ENCODE data around the gene COL21A1.

The COL21A1 gene

DNA sequence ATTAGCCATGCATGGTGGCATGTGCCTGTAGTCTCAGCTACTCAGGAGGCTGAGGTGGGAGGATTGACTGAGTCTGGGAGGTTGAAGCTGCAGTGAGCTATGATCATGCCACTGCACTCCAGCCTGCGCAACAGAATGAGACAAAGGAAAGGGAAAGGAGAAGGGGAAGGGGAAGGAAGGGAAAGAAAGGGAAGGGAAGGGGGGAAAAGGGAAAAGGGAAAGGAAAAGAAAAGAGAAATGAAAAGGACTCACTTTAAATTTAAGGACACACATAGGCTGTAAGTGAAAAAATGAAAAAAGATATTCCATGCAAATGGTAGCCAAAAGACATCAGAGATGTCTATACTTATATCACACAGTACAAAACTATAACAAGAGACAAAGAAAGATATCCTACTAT lies 74.2 kb downstream of the COL21A1 start:
- TF ChIP-seq, protein P1, sequence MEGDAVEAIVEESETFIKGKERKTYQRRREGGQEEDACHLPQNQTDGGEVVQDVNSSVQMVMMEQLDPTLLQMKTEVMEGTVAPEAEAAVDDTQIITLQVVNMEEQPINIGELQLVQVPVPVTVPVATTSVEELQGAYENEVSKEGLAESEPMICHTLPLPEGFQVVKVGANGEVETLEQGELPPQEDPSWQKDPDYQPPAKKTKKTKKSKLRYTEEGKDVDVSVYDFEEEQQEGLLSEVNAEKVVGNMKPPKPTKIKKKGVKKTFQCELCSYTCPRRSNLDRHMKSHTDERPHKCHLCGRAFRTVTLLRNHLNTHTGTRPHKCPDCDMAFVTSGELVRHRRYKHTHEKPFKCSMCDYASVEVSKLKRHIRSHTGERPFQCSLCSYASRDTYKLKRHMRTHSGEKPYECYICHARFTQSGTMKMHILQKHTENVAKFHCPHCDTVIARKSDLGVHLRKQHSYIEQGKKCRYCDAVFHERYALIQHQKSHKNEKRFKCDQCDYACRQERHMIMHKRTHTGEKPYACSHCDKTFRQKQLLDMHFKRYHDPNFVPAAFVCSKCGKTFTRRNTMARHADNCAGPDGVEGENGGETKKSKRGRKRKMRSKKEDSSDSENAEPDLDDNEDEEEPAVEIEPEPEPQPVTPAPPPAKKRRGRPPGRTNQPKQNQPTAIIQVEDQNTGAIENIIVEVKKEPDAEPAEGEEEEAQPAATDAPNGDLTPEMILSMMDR (IDR thresholded peaks at IDR 0.05; ENCODE audit: low read depth, low read length, missing control alignments), result no peak
- no peak for DNase-seq (ENCODE audit: low read depth)
- in situ Hi-C loops (cut with HindIII; ENCODE audit: low sequenced_read_pairs), result no loop called here

DNA sequence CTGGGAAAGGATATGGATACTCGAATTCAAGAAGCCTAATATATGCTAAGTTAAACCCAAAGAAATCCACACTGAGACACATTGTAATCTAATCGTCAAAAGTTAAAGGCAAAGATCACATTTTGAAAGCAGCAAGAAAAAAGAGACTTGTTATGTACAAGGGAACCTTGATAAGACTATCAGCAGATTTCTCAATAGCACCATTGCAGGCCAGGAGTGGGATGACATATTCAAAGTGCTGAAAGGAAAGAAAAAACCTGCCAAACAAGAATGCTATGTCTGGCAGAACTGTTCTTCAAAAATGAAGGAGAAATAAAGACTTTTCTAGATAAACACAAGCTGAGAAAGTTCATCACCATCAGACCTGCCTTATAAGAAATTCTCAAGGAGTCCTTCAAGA lies 75.2 kb downstream of the COL21A1 start:
- no peak for DNase-seq (ENCODE audit: low read depth)
- in situ Hi-C loops (cut with HindIII; ENCODE audit: low sequenced_read_pairs), result no loop called here
- TF ChIP-seq, protein P1 (IDR thresholded peaks at IDR 0.05; ENCODE audit: low read depth, low read length, missing control alignments), result no peak
- H3K4me3 ChIP-seq (ENCODE audit: low read depth, low read length), result no peak overlapping the region

More for the DNA sequence above, 74.2 kb downstream of the COL21A1 start:
- H3K4me3 ChIP-seq (ENCODE audit: low read depth, low read length), result no peak overlapping the region

DNA sequence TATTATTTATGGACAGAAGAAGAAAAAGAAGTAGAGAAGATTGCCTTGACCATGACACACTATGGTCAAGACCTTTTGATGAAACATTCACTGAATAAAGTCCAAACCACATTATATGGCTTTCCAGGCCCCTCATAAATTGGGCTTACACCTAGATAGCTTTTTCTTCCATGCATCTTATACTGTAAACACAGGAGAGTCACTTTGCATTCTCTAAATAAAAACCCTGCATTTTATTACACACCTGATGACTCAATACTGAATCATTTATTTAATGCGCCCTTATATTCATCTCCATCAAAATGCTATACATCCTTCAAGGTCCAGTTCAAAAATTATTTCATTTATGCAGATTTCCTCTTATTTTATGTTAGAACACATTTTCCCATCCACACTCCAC lies 78.0 kb downstream of the COL21A1 start:
- TF ChIP-seq, protein P1 (IDR thresholded peaks at IDR 0.05; ENCODE audit: low read depth, low read length, missing control alignments), result no peak
- DNase-seq (ENCODE audit: low read depth), result no peak
- in situ Hi-C loops (cut with HindIII; ENCODE audit: low sequenced_read_pairs), result no loop called here

DNA sequence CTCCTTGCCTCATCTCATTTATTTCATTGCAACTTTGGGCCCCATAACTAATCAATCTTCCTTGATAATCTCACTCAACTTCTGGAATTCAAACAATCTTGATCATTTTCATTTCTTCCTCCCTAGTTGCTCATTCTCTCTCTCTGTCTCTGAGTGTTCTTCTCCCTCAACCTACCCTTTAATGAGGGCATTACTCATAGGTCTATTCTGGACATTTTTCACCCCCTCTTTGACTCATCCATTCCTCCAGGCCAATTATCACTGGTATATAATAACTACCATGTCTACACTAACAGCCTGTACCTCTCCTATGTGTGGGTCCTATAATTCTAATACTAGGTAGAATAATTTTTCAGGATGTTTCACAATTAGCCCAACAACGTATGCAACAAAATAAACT lies 78.8 kb downstream of the COL21A1 start:
- DNase-seq (ENCODE audit: low read depth), result no peak
- in situ Hi-C loops (cut with HindIII; ENCODE audit: low sequenced_read_pairs), result no loop called here
- no peak overlapping the region for H3K4me3 ChIP-seq (ENCODE audit: low read depth, low read length)
- TF ChIP-seq, protein P1 (IDR thresholded peaks at IDR 0.05; ENCODE audit: low read depth, low read length, missing control alignments), result no peak

More for the DNA sequence above, 78.0 kb downstream of the COL21A1 start:
- no peak overlapping the region for H3K4me3 ChIP-seq (ENCODE audit: low read depth, low read length)

DNA sequence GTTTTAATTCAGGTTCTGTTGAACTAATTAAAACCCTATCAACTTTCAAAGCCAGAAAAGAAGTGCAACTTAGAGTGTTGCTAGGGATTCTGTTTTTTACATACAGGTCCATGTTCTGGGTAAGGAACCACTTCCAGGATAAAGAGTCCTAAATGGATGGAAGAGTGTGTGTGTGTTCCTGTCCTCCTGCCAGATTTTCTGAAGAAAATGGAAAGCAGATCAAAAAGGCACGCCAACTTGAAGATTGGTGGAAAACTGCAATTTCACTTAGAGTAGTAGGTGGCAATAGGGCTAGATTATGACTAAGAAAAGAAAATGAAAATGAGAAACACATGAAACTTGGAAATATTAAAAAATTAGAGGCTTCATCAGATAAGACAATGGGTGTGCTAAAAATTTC lies 85.3 kb downstream of the COL21A1 start:
- TF ChIP-seq, protein P1 (IDR thresholded peaks at IDR 0.05; ENCODE audit: low read depth, low read length, missing control alignments), result no peak
- in situ Hi-C loops (cut with HindIII; ENCODE audit: low sequenced_read_pairs), result no loop called here
- H3K4me3 ChIP-seq (ENCODE audit: low read depth, low read length), result no peak overlapping the region
- no peak for DNase-seq (ENCODE audit: low read depth)

DNA sequence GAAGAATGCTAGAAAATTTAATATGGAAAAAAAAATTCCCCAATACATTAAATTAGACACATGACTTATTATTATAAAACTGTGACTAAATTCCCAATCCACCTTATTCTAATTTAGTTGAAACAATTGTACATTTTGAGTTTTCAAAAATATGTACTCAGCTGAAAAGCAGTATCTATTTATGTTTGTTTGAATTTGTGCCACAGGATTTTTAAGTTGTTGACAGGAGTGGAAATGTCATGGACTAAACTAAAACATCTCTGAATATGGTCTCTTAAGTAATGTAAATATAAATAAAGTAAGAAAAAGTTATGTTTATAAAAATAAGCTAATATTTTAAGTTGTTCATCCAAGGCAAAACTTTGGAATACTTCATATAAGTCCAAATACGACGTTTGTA lies 86.9 kb downstream of the COL21A1 start:
- DNase-seq (ENCODE audit: low read depth), result no peak
- TF ChIP-seq, protein P1 (IDR thresholded peaks at IDR 0.05; ENCODE audit: low read depth, low read length, missing control alignments), result no peak
- no peak overlapping the region for H3K4me3 ChIP-seq (ENCODE audit: low read depth, low read length)
- in situ Hi-C loops (cut with HindIII; ENCODE audit: low sequenced_read_pairs), result no loop called here

DNA sequence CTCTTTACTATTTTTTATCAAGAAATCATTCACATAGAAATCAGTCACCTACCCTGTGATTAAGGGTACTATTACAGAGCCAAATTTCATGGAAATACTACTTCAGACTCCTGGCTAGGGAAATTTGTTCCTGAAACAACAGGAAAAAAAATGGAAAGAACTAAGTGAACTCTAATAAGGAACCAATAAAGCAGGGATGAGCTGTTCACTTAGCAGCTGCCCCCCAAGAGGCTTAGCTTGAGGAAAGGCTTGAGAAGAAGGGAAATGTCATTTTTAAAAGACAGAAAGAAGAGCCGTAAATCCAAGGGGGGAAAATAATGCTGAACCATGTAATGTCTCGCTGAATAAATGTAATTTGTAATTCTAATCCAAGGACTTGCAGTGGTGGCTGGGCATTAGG lies 88.8 kb downstream of the COL21A1 start:
- no peak for DNase-seq (ENCODE audit: low read depth)
- TF ChIP-seq, protein P1 (IDR thresholded peaks at IDR 0.05; ENCODE audit: low read depth, low read length, missing control alignments), result no peak
- in situ Hi-C loops (cut with HindIII; ENCODE audit: low sequenced_read_pairs), result no loop called here
- no peak overlapping the region for H3K4me3 ChIP-seq (ENCODE audit: low read depth, low read length)

Data from astrocyte of the cerebellum (primary cell).